HEK293T (cell line): ENCODE data around the gene NEB.

Experiments used
- BHLHE40 ChIP-seq: fragments of 450-650 bp; IDR thresholded peaks from 2 replicates; pipeline ENCODE4 v1.6.1; 2016; ENCODE audit warnings: mild to moderate bottlenecking, moderate library complexity, borderline replicate concordance
- CTBP1 ChIP-seq: fragments of 450-650 bp; IDR thresholded peaks from 2 replicates; pipeline ENCODE4 v1.6.1; 2016; ENCODE audit warnings: borderline replicate concordance
- FOXK2 ChIP-seq: fragments of 450-650 bp; IDR thresholded peaks from 2 replicates; pipeline ENCODE4 v1.6.1; 2016; ENCODE audit warnings: mild to moderate bottlenecking
- FOXM1 ChIP-seq: fragments of 450-650 bp; IDR thresholded peaks from 2 replicates; pipeline ENCODE4 v1.6.1; 2017; ENCODE audit warnings: mild to moderate bottlenecking, borderline replicate concordance
- NFRKB ChIP-seq: fragments of 450-650 bp; IDR thresholded peaks from 2 replicates; pipeline ENCODE4 v1.6.1; 2016; ENCODE audit warnings: mild to moderate bottlenecking, moderate library complexity
- SP1 ChIP-seq: fragments of 450-650 bp; IDR thresholded peaks from 2 replicates; pipeline ENCODE4 v1.6.1; 2017

DNA sequence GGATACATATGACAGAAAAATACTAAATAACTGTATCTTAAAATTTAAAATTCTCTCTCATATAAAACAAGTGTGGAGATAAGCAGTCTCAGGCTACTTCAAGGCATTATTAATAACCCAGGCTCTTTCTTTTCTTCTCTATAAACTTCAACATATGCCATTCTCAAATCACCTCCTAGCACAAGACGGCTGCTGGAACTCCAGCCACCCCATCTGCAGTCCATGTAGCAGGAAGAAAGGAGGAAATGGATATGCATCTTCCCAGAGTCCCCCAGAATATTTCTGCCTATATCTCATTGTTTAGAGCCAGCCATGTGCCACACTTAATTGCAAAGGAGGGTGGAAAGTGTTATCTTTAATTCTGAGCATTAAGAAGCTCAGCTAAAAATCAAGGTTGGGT is 35.3 kb upstream of the NEB start:
- TF ChIP-seq SP1, result no peak
- no peak for TF ChIP-seq FOXM1
- TF ChIP-seq FOXK2, result no peak
- no peak for TF ChIP-seq CTBP1
- no peak for TF ChIP-seq NFRKB
- TF ChIP-seq BHLHE40, result no peak
